Sciatic nerve (tissue), 2 donors: ENCODE results near the gene NXPH3. TPM values are rescaled to one million over a fixed set of nuclear protein-coding genes. Genes with fewer than 3 reads are reported as not detected.
A peak's percentile ranks its signal among the peaks of the same experiment; 100 is the strongest.

Experiments used
- ATAC-seq: fragments of 200-7000 bp; cut with Tn5 transposase; one replicate; pipeline ENCODE4 v1.9.1; 2020; ENCODE audit warnings: mild to moderate bottlenecking, moderate library complexity
- DNase-seq: peaks from one replicate; pipeline ENCODE4 v3.0.0-alpha.2; 2020; ENCODE audit warnings: low spot score
- intact Hi-C: fragments of 100-400 bp; cut with DNase I; formaldehyde crosslinking; loops from one replicate; pipeline ENCODE4 v1.14.2; 2022
- total RNA-seq: library from RNA; stranded (reverse); fragmentation: NEBNext Ultra II Directional; extraction: Animal tissue kit (Norgen Biotek cat#: 25700); gene quantifications from one replicate; pipeline ENCODE4 v1.2.1, GENCODE V29; 2021
- donor health status: DM: no; HTN: no; CAD: no.
- donor health status: DM: no; HTN: no; CAD: no.

NXPH3 gene
- total RNA-seq, 1 donor from 2014 or later = 17.0 TPM

DNA sequence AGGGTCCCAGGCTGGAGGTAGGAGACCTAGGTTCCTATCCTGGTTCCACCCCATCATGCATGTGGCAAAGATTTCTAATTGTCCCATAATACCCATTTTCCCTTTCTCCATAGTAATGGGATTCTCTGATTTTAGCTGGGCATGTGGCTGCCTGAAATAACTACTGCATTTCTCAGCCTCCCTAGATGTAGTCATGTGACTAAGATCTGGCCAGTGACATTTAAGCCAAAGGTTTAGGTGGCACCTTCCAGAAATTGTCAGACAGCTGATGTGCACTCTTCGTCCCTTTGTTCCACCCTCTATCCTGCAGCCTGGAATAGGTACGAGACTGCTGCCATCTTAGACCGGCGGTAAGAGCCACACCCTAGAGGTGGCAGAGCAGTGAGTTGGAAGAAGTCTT lies 8.2 kb downstream of the NXPH3 start:
- no peak for DNase-seq
- no peak for ATAC-seq
- intact Hi-C loops = no loop called here

DNA sequence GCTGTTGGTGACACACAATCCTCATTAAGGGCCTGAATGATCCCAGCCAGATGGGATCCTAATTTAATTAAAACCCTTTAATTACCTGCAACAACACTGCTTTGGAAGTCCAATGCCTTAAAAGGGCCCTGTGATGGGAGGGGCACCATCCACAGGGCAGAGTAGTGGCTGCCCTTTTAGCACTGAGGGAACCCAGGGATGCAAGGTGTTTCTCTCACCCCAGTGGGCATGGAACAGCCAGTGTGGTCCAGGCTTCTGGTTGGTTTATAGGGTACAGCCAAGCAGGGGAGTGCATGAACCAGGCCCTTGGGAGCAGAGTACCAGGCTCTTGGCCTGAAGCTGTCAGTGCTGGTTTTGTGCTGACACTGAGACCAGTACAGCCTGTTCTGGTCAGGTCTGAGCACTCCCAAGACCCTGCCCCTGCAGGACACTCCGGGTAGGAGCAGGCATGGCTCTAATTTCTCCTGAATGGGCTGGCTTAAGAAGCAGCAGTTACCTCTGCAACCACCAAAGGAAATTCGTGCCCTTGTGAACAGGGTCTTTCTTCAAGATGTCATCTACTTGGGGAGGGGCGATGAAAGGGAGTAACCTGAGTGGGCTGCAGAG lies 9.9 kb downstream of the NXPH3 start:
- no peak for ATAC-seq

DNA sequence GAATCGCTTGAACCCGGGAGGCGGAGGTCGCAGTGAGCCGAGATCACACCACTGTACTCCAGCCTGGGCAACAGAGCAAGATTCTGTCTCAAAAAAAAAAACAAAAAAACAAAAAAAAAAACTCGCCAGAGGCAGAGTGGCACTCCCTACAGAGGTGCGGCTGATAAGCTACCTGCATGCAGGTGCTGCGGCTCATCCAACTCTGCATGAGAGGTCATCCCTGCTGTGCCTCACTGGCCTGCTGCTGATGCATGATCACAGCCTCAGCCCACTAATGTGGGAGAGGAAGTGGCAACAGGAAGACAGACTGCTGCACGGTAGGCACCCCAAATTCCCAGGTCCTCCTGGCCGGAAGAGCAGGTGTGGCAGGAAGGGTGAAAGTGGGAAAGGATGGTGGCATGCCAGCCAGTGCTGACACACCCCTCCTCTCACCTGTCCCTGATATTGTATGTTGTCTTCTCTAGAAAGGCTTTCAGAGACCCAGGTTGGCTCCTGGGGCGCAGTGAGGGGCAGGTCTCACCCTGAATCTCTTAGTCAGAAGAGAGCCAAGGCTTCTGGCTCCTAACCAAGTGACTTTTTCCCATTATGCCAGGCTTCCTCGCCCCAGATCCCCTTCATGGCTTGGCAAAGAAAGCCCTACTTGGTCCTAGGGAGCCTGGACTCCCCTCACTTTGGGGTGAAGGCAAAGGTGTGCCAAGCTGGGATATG lies 11.8 kb downstream of the NXPH3 start:
- no peak for DNase-seq
- intact Hi-C loops = no loop called here

More for the DNA sequence above, 9.9 kb downstream of the NXPH3 start:
- intact Hi-C loops = no loop called here
- DNase-seq = no peak

DNA sequence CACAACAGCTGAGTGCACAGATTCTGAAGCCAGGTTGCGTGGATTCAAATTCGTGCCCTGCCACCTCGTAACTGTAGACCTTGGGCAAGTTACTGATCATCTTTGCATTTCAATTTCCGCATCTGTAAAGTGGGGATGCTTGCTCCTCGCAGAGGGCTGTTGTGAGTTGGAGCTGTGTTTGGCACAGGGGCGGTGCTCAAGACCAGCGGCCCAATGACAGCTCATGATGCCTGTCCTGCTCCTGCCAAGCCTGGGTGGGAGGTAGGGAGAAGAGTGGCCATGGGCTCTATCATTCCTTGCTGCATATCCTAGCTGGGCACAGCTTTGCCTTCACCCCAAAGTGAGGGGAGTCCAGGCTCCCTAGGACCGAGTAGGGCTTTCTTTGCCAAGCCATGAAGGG lies 12.6 kb downstream of the NXPH3 start:
- DNase-seq = no peak
- intact Hi-C loops = no loop called here
- peak; percentile 11 for ATAC-seq

More for the DNA sequence above, 11.8 kb downstream of the NXPH3 start:
- no peak for ATAC-seq

DNA sequence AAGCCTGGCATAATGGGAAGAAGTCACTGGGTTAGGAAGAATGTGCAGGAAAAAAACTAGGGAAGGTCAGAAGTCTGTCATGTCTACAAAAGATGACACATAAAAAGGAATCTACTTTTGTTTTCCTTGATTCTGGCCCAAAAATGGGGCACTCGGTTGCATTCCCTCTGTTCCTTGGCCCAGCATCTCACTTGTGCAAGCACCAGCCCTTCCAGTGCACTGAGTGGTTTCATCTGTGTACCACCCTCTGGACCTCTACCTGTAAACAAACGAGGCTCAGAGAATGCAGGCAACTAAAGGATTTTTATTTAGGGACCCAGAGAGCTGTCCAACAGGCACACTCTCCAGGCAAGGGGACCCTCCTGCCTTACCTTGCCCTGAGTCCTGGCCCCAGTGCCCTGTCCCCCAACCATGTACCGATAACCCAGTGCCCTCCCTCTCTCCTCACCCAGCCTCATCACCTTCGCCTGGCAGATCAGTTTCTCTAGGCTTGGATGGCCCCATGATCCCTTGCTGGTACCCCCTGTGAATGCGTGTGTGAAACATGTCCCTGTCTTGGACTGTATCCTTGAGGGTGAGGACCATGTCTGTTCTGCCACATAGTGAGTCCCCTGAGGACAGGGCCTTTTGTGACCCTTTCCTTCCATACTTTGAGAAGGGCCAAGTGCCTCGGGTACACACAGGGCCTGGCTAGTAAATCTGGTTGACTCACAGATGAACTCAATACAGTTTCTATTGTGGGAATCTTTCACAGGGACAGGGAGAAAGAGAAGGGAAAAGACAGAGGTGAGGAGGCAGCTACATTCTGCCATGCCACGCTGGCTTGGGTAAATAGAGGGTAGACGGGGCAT lies 13.3 kb downstream of the NXPH3 start:
- intact Hi-C loops = no loop called here
- ATAC-seq = no peak
- no peak for DNase-seq

DNA sequence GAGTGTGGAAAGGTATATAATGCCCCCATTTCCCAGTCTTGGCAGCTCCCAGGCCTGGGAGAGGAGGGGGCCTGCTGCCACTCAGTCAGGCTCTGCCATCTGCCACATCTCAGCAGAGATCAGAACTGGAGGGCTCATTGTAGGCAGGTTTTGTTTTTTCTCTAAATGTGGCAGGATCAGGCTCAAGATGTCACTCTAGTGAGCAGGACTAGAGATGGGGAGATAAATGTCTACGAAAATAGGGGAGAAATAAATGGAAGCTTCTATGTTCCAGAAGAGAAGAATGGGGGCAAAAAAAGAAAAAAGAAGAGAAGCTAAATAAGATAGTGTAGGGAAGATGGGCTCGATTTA lies 13.9 kb downstream of the NXPH3 start:
- DNase-seq (no peak), ATAC-seq (no peak)
- intact Hi-C loops = no loop called here

DNA sequence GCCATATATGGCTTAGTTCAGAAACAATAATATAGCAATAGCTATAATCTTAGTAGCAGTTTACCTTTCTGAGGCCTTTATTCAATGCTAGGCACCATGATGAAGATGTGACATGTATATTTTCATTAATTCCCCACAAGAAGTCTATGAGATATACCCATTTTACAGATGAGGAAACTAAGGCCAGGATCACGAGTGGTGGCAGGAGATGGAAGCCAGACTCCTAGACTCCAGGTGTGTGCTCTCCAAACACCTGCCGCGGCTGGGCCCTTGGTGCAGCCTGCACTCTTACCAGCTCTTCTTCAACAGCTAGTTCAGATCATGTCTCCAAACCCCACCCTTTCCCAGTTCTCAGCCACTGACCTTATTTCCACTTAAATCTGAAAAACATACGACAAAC lies 15.2 kb downstream of the NXPH3 start:
- no peak for DNase-seq
- intact Hi-C loops = no loop called here
- ATAC-seq = no peak

DNA sequence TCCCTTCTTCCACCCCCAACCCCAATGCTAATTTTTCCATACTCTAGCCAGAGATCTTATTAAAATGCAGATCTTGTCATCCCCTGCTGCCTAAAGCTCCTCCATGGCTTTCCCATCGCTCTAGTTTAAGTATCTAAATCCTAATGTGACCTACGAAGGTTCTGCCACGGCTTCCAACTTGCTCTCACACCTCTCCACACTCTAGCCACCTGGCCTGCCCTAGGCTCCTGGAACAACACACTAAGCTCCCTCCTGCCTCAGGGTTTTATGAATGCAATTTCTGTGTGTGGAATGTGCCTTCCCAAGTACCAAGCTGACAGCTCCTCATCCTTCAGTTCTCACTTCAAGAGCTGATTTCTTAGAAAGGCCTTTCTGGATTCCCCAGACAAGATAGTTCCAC lies 16.6 kb downstream of the NXPH3 start:
- DNase-seq = no peak
- ATAC-seq = no peak
- intact Hi-C loops = no loop called here

DNA sequence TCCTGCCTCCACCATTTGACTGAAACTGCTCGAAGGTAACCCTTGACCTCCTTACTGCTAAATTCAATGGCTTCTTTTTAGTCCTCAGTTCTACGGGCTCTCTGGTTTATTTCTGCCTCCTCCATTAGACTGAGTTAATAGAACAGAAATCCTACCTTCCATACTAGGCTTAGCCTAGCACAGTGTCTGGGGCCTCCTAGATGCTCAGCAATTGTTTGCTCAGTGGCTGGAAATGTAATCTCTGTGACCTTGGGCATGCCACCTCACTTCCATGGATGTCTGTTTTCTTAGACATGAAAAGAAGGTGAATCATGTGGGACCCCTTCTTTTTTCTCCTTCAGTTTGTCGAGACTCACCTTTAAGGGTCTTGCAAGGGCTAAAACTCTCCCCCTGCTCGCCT lies 19.7 kb downstream of the NXPH3 start:
- ATAC-seq (no peak), DNase-seq (no peak)
- intact Hi-C loops = no loop called here

DNA sequence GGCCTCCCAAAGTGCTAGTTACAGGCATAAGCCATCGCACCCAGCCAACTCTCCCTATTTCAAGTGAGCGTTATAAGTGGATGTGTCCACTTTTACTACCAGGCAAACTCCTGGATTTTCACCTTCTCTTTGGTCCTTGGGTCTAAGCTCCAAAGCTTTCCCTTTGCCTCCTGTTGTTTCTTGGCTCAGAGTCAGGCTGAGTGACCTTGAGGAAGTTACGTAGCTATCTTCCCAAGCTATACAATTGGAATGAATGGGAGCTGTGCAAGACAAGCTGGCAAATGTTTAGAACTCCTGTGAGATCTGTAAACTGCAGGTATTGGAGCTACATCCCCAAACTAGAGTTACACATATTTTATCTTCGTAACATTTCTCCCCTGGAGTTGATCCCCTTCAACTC lies 20.3 kb downstream of the NXPH3 start:
- ATAC-seq = no peak
- no peak for DNase-seq
- intact Hi-C loops = no loop called here

DNA sequence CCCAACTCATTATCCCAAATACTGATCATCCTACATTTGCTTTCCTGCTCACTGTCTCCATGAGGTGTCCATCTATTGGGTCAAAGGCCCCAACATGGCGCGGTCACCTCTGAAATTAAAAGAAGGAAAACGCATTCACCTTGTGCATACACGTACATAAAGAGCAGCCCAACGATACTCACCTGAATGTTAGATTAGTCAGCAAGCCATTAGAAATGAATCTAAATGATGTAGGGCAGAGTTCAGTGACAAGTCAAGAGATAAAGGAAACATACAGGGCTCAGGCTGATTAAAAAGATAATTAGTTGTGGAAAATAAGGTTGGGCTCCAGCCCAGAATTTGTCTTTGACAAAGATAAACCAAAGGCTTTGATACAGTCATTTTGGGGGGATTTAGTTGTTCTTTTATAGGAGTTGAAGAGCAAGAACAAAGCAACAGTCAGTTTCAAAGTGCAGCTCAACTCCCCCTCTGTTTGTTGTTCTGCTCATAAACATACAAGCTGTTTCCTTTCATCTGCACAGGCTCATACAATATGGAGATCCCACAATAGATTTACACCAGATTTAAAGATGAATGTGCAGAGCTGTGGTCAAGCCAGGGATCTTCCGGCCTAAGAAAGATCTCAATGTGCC lies 21.1 kb downstream of the NXPH3 start:
- ATAC-seq (no peak), DNase-seq (no peak)
- intact Hi-C loops = no loop called here

DNA sequence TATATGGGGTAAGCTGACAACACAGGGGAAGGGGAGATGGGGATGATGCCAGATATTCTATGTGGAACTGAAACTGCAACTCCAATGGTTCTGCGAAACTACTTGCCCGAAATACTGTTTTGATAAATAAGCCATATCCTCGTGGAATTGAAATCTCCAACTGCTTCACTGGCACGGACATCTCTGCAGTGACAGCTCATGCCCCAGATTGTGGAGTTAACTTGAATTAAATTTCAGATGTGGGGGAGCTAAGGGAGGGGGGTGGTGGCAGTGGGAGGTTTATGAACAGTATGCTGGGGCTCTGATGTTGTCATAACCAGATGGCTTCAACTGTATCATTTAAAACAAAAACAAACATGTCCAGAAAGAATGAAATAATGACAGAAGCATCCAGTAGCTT lies 21.8 kb downstream of the NXPH3 start:
- intact Hi-C loops = no loop called here
- ATAC-seq (no peak), DNase-seq (no peak)

DNA sequence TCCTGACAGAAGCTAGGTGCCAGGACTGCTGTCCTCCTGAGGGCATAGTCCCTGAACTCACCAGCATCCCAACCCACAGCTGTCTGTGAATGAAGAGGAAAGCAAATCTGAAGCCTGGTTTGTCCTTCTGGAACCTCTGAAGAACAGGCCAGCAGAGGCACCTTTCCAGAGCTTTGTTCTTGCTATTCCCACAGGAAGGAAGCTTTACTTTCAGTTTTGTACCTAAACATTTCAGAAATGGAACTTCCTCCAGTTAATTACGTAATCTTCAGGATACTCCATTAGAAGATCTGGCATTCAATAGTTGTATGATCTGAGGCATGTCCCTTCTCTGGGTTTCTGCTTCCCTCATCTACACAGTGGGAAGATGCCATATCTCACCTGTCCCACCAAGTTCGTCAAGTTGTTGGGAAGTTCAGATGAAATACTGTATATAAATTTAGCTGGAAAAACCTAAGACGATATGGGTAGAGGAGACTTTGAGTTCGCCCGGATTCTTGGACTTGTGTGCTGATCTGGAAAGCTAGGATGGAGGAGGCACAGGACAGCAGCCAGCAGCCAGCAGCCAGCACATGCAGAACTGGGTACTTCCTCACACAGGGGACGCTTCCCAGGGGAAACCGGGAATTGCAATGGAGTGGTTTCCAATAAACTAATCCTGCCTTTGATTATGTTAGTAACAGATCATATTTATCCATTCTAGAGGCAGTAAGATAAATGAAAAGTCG lies 22.4 kb downstream of the NXPH3 start:
- ATAC-seq = no peak
- DNase-seq = no peak
- intact Hi-C loops = no loop called here

DNA sequence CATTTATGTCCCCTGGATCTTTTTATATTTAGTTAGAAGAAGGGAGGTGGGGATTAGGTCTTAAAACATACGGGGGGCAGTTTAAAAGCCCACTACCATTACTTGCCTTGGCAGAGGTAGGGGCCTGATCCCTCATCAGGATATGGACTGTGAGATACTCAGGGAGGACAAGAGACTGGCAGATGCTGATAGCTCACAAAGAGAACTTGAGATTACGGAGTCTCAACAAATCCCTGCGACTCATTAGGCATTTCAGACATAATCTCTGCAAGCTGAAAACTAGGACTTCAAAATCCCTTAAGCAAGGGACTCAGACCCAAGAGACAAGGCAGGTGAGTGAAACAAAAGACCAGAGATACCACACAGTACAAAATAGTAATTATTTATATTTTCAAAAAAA lies 23.2 kb downstream of the NXPH3 start:
- DNase-seq = no peak
- no peak for ATAC-seq
- intact Hi-C loops = no loop called here

DNA sequence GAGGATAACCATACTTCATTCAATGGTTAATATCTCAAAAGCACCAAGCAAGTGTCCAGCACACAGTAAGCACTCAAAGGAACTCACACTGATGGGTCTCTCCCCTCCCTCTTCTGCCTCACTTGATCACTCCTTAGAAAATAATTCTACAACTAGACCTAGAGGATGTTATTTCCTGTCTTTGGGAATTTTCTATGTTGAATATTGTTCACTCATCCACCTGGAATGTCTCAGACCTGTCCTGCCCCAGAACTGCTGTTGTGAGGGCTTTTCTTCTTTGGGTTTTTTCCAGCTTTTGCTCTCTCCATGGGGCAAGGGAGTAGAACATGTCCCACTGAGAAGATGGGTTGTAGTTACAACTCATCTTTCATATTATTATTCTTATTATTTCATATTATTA lies 25.3 kb downstream of the NXPH3 start:
- no peak for ATAC-seq
- no peak for DNase-seq
- intact Hi-C loops = no loop called here

DNA sequence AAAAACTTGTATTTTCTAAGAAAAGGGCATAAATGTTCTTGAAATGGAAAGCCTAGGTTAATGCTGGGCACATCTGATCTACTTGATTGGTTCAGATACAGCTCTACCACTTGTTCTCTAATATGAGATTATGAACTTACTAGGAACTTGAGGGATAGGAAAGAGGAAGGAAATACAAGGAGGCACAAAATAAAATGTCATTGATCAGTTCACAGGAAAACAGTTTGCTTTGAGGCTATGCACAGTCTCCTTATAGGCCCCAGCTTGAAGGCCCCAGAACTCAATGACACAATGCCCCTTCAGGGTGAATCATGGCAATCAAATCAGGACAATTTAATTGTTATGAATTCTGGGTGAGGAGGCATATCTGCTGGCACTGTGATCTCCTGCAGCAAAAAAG lies 27.1 kb downstream of the NXPH3 start:
- DNase-seq (no peak), ATAC-seq (peak; percentile 11)
- intact Hi-C loops = no loop called here

DNA sequence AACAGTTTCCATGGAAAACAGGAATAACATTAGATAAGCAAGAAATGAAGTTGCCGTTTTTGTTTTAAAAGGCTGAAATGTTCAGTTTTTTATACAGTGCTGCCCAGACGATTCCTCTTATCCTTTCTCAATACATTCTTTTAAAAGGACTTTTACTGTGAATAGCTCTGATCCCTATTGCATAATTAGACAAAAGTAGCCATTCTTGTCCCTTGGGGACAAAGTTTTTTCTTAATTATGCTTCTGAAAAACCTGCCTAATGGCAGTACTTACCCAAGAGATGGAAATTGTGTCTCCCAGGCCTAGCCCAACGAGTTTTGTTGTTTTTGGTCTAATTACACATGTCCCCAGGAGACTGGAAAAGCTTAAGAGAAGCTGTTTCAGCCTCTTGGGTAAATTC lies 27.6 kb downstream of the NXPH3 start:
- intact Hi-C loops = no loop called here
- ATAC-seq = peak; percentile 66
- DNase-seq = no peak

DNA sequence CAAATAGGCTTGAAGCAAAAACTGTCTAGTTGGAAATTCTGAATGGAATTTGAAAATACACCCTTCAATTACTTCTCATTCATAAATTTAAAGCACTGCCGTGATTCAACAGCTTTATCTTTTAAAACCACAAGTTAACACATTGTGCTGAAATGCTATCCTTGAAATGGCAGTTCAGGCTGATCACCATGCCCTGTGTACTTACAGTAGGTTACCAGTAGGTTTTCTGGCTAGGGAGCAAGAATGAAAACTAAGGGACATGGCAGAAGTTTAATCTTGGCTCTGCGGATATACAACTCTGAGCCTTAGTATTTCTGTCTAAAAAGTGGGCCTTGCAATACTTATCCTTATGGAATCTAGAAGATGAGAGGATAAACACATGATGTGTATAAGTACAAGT lies 28.0 kb downstream of the NXPH3 start:
- ATAC-seq (no peak), DNase-seq (no peak)
- intact Hi-C loops = no loop called here

DNA sequence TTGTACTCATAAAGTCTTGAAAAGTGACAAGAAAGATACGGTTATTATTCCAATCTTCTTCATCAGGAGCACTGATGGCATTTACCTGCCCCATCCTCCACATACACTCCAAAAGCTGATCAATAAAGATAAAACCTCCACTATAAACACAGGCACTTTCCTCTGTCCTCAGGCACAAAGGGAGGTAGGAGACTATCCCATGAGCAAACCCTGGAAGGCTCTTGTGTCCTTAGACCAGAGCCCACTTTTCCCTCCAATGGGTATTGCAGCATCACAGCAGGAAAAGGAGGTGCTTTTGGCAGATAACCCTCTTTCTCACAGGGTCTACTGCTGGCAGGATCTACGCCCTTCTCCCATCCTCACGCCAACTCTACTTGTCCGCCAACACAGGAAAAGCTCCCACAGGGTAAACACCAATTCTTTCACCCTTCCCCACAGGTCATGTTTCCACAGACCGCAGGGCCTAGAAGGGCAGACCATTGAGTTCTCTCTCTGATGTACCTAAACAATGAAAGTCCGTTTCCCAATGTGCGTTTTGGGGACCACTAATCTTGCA lies 28.7 kb downstream of the NXPH3 start:
- peak; percentile 10 for ATAC-seq

More for the DNA sequence above, 28.7 kb downstream of the NXPH3 start:
- intact Hi-C loops = no loop called here
- DNase-seq = no peak
